CD14-positive monocyte (primary cell): ENCODE measurements around the gene PCDHAC1. TPM values are rescaled to one million over a fixed set of nuclear protein-coding genes. Genes with fewer than 3 reads are reported as not detected.

Experiments
- DNase-seq, 3 donors: peaks; one replicate each; pipeline ENCODE4 v3.0.0-alpha.2; 2011 to 2022
- H2AFZ ChIP-seq: 2 replicates; pipeline ENCODE4 v1.6.0; 2012; ENCODE audit warnings: mild to moderate bottlenecking, low read depth, low read length, inconsistent platforms; ENCODE audit not compliant: insufficient read depth, poor library complexity, severe bottlenecking
- H3K27ac ChIP-seq, 2 donors: 1 replicate in 1 of 2; 2 replicates in 1 of 2; pipeline ENCODE4 v1.5.1; 2012 to 2013; ENCODE audit warnings: low read length in 2 of 2, control low read depth in 1 of 2, inconsistent platforms in 1 of 2, low read depth in 1 of 2, mild to moderate bottlenecking in 1 of 2
- H3K27me3 ChIP-seq, 2 donors: one replicate each; pipeline versions ENCODE4 v1.6.0 to v1.6.1; 2011 to 2013; ENCODE audit warnings: low read length in 2 of 2; ENCODE audit not compliant: control insufficient read depth in 2 of 2, insufficient read depth in 2 of 2
- H3K36me3 ChIP-seq, 2 donors: replicated peaks in 1 of 2; 1 replicate in 1 of 2; 2 replicates in 1 of 2; pipeline versions ENCODE4 v1.5.1 to v1.6.1; 2012 to 2013; ENCODE audit warnings: low read length in 2 of 2, control low read depth in 1 of 2, inconsistent platforms in 1 of 2, mild to moderate bottlenecking in 1 of 2; ENCODE audit not compliant: insufficient read depth in 2 of 2, control insufficient read depth in 1 of 2
- H3K4me1 ChIP-seq, 2 donors: 1 replicate in 1 of 2; 2 replicates in 1 of 2; pipeline versions ENCODE4 v1.5.1 to v1.6.1; 2012 to 2013; ENCODE audit warnings: low read length in 2 of 2, control low read depth in 1 of 2, inconsistent platforms in 1 of 2, mild to moderate bottlenecking in 1 of 2, moderate library complexity in 1 of 2; ENCODE audit not compliant: insufficient read depth in 2 of 2, control insufficient read depth in 1 of 2
- H3K4me2 ChIP-seq: replicated peaks from 2 replicates; pipeline ENCODE3; 2012; ENCODE audit warnings: low read length, moderate library complexity, mild to moderate bottlenecking; ENCODE audit not compliant: poor library complexity, severe bottlenecking; ENCODE audit errors: extremely low read depth
- H3K4me3 ChIP-seq, 3 experiments: fragments of 200-600 bp in 1 of 3; sonication (generic) in 1 of 3; replicated peaks in 1 of 3; 1 replicate in 2 of 3; 2 replicates in 1 of 3; pipeline ENCODE4 v1.5.1; 2011 to 2013; ENCODE audit warnings: low read length in 3 of 3, mild to moderate bottlenecking in 3 of 3, control low read depth in 2 of 3, low read depth in 2 of 3, inconsistent platforms in 1 of 3, moderate library complexity in 1 of 3
- H3K79me2 ChIP-seq: 2 replicates; pipeline ENCODE4 v1.6.0; 2012; ENCODE audit warnings: mild to moderate bottlenecking, control low read depth, inconsistent platforms, low read length, moderate library complexity; ENCODE audit not compliant: insufficient read depth
- H3K9ac ChIP-seq: 2 replicates; pipeline ENCODE4 v1.6.0; 2017; ENCODE audit warnings: low read length, mild to moderate bottlenecking; ENCODE audit not compliant: insufficient read depth, poor library complexity, severe bottlenecking
- H3K9me3 ChIP-seq, 2 donors: replicated peaks in 1 of 2; 1 replicate in 1 of 2; 2 replicates in 1 of 2; pipeline versions ENCODE4 v1.5.1 to v1.6.1; 2012 to 2013; ENCODE audit warnings: low read length in 2 of 2, control low read depth in 1 of 2; ENCODE audit not compliant: control insufficient read depth in 1 of 2, insufficient read depth in 1 of 2
- H4K20me1 ChIP-seq: 2 replicates; pipeline ENCODE4 v1.6.0; 2012; ENCODE audit warnings: mild to moderate bottlenecking, low read length, control low read depth, moderate library complexity; ENCODE audit not compliant: insufficient read depth
- H3K27ac Mint-ChIP-seq, 7 donors: one replicate each; pipeline ENCODE4 v1.8.0; 2020; ENCODE audit warnings: mild to moderate bottlenecking in 7 of 7, mixed read lengths in 7 of 7, moderate library complexity in 6 of 7, inconsistent platforms in 2 of 7
- H3K27me3 Mint-ChIP-seq, 3 donors: one replicate each; pipeline ENCODE4 v1.8.0; 2021 to 2022; ENCODE audit warnings: low read depth in 3 of 3, mild to moderate bottlenecking in 3 of 3, mixed read lengths in 3 of 3, moderate library complexity in 3 of 3, inconsistent platforms in 1 of 3
- H3K36me3 Mint-ChIP-seq, 2 donors: one replicate each; pipeline ENCODE4 v1.8.0; 2020; ENCODE audit warnings: mixed read lengths in 2 of 2, inconsistent platforms in 1 of 2, mild to moderate bottlenecking in 1 of 2
- H3K4me1 Mint-ChIP-seq: one replicate; pipeline ENCODE4 v1.8.0; 2020; ENCODE audit warnings: mild to moderate bottlenecking, mixed read lengths
- H3K4me3 Mint-ChIP-seq, 2 donors: one replicate each; pipeline ENCODE4 v1.8.0; 2020; ENCODE audit warnings: mild to moderate bottlenecking in 2 of 2, mixed read lengths in 2 of 2, moderate library complexity in 1 of 2
- H3K9me3 Mint-ChIP-seq, 7 donors: one replicate each; pipeline ENCODE4 v1.8.0; 2020 to 2022; ENCODE audit warnings: mixed read lengths in 7 of 7, mild to moderate bottlenecking in 6 of 7, moderate library complexity in 6 of 7, inconsistent platforms in 2 of 7
- CTCF ChIP-seq: fragments of 200-600 bp; IDR thresholded peaks from one replicate; pipeline ENCODE4 v1.8.0; 2022; ENCODE audit warnings: antibody characterized with exemption, mild to moderate bottlenecking
- WGBS: methylation state at CpG from one replicate; pipeline ENCODE4 v1.1.5; 2013; ENCODE audit warnings: missing lambda C conversion rate; ENCODE audit not compliant: insufficient coverage; 5-methylcytosine and 5-hydroxymethylcytosine counted together
- intact Hi-C, 2 donors: fragments of 100-400 bp; cut with micrococcal nuclease; formaldehyde crosslinking; loops; one replicate each; pipeline versions ENCODE4 v1.15.0 to v1.15.1; 2023
- polyA plus RNA-seq, 3 donors: library from polyadenylated mRNA; depleted of rRNA in 1 of 3; unstranded in 2 of 3; stranded (reverse) in 1 of 3; fragments of 300-500 nt in 2 of 3; fragments of >200 nt in 1 of 3; fragmentation: Illumina TruSeq in 2 of 3; gene quantifications; 1 replicate in 2 of 3; 2 replicates in 1 of 3; pipeline ENCODE4 v1.2.3, GENCODE V29; 2012 to 2021

Gene PCDHAC1
- polyA plus RNA-seq, 3 donors = not detected

- Mint-ChIP-seq H3K4me3 (no peak overlapping the region), H3K36me3 (no peaks in the 10 kb centered on the region), H3K27me3 (peaks cover 0 to 5% (median 2%) of the 10 kb centered on the region in 3 donors), H3K27ac (no peak overlapping the region), H3K4me1 (no peaks in the 10 kb centered on the region), H3K9me3 (peaks cover 0 to 12% (median 5%) of the 10 kb centered on the region in 7 donors)
- DNase-seq = no peak
- no peaks in the 10 kb centered on the region for H3K36me3 ChIP-seq
- H3K4me2 ChIP-seq = no peak overlapping the region
- H3K4me3 ChIP-seq = no peak overlapping the region
- H3K27me3 ChIP-seq = no peaks in the 10 kb centered on the region
- peaks cover 0 to 3% of the 10 kb centered on the region in 2 donors for H3K9me3 ChIP-seq
- no CpG with 5 or more reads among the region's 3 CpGs for WGBS
- H3K4me1 ChIP-seq = no peaks in the 10 kb centered on the region
- no peaks in the 10 kb centered on the region for H3K79me2 ChIP-seq
- no peak overlapping the region for H3K27ac ChIP-seq
- H3K9ac ChIP-seq = no peak overlapping the region
- H2AFZ ChIP-seq = no peak overlapping the region
- TF ChIP-seq CTCF = no peak
- H4K20me1 ChIP-seq = no peaks in the 10 kb centered on the region
- intact Hi-C loops = no loop called here
Measured at GRCh38 chr5:140977003-140977402, 50.9 kb downstream of the PCDHAC1 start.

- H3K4me3 Mint-ChIP-seq = no peak overlapping the region
- peaks cover 0 to 2% (median 2%) of the 10 kb centered on the region in 3 donors for H3K27me3 Mint-ChIP-seq
- intact Hi-C loops = no loop called here
- no peak overlapping the region for H3K4me2 ChIP-seq
- 83% methylated on average over 1 of the region's 2 CpGs for WGBS
- no peaks in the 10 kb centered on the region for H3K4me1 Mint-ChIP-seq
- DNase-seq = no peak
- peaks cover 0 to 12% (median 3%) of the 10 kb centered on the region in 7 donors for H3K9me3 Mint-ChIP-seq
- no peak for TF ChIP-seq CTCF
- H3K4me3 ChIP-seq = no peak overlapping the region
- H3K9ac ChIP-seq = no peak overlapping the region
- H4K20me1 ChIP-seq = no peaks in the 10 kb centered on the region
- H3K36me3 Mint-ChIP-seq = no peaks in the 10 kb centered on the region
- no peaks in the 10 kb centered on the region for H3K36me3 ChIP-seq
- H3K9me3 ChIP-seq = peaks cover 0 to 3% of the 10 kb centered on the region in 2 donors
- no peak overlapping the region for H3K27ac ChIP-seq
- H2AFZ ChIP-seq = no peak overlapping the region
- H3K27ac Mint-ChIP-seq = no peak overlapping the region
- H3K79me2 ChIP-seq = no peaks in the 10 kb centered on the region
- H3K4me1 ChIP-seq = no peaks in the 10 kb centered on the region
- no peaks in the 10 kb centered on the region for H3K27me3 ChIP-seq
Measured at GRCh38 chr5:140978260-140978659, 52.2 kb downstream of the PCDHAC1 start.
